K562 (cell line): Measurements from ENCODE around the gene SDS. TPM values are rescaled to one million over a fixed set of nuclear protein-coding genes. Genes with fewer than 3 reads are reported as not detected.

Experiments
- ATAC-seq: fragments of 200-7000 bp; cut with Tn5 transposase; 3 replicates; pipeline ENCODE4 v1.9.1; 2020; ENCODE audit warnings: moderate library complexity
- BruUV-seq: library from RNA; stranded (reverse); fragments of 400-500 nt; replicated peaks from 2 replicates; lab custom pipeline; 2021; lab: Mats Ljungman, UMichigan
- CTCF ChIA-PET: fragments of 300-600 bp; formaldehyde crosslinking; extraction: SDS; loops from one replicate; lab custom pipeline; 2021; ENCODE audit warnings: low intra/inter-chr PET ratio; lab: Yijun Ruan, JAX
- POLR2A ChIA-PET: fragments of 300-600, 350-650 bp; sonication (Branson Sonifier 250); formaldehyde crosslinking; extraction: SDS; loops from one replicate; lab custom pipeline; 2021; ENCODE audit warnings: antibody characterized with exemption, inconsistent platforms; lab: Yijun Ruan, JAX
- DNase-seq, 4 experiments: peaks; one replicate each; pipeline versions ENCODE4 v3.0.0 to v3.0.0-alpha.2; 2011 to 2018; ENCODE audit warnings: low spot score in 3 of 4, mixed read lengths in 3 of 4; ENCODE audit errors: extremely low read depth in 1 of 4
- FAIRE-seq: peaks from 2 replicates; lab custom pipeline; 2011; peaks lifted over from hg19 to GRCh38; lab: Jason Lieb, UNC
- H2AFZ ChIP-seq: 2 replicates; pipeline ENCODE4 v1.6.0; 2011; ENCODE audit warnings: low read depth, low read length, control low read depth, inconsistent platforms
- H3K27ac ChIP-seq: fragments of 200-600 bp; 3 replicates; pipeline ENCODE4 v1.8.0; 2011; ENCODE audit warnings: low read depth, mild to moderate bottlenecking, control low read depth, inconsistent platforms, low read length, moderate library complexity, mixed read lengths; ENCODE audit errors: extremely low read depth
- H3K27me3 ChIP-seq, 2 experiments: fragments of 300-600 bp in 1 of 2; 2 replicates in 1 of 2; 3 replicates in 1 of 2; pipeline versions ENCODE4 v1.6.0 to v1.8.0; 2011; ENCODE audit warnings: inconsistent platforms in 2 of 2, low read length in 2 of 2, mild to moderate bottlenecking in 1 of 2, mixed read lengths in 1 of 2, moderate library complexity in 1 of 2; ENCODE audit not compliant: control insufficient read depth in 2 of 2, insufficient read depth in 2 of 2
- H3K36me3 ChIP-seq: fragments of 300-600 bp; 3 replicates; pipeline ENCODE4 v1.8.0; 2011; ENCODE audit warnings: mild to moderate bottlenecking, low read length, inconsistent platforms; ENCODE audit not compliant: control insufficient read depth, insufficient read depth
- H3K4me1 ChIP-seq, 2 experiments: fragments of 200-600 bp in 1 of 2; replicated peaks in 1 of 2; 2 replicates in 1 of 2; 3 replicates in 1 of 2; pipeline versions ENCODE4 v1.5.1 to v1.8.0; 2011; ENCODE audit warnings: inconsistent platforms in 2 of 2, low read length in 2 of 2, mild to moderate bottlenecking in 1 of 2, mixed read lengths in 1 of 2, moderate library complexity in 1 of 2; ENCODE audit not compliant: control insufficient read depth in 2 of 2, insufficient read depth in 2 of 2
- H3K4me2 ChIP-seq: 2 replicates; pipeline ENCODE4 v1.6.1; 2011; ENCODE audit warnings: low read length, control low read depth, inconsistent platforms, mixed read lengths; ENCODE audit not compliant: insufficient read depth
- H3K4me3 ChIP-seq: fragments of 200-600 bp; sonication (generic), shearing (Covaris generic); 2 replicates; pipeline ENCODE4 v1.5.1; 2016; ENCODE audit warnings: control low read depth, inconsistent platforms
- H3K79me2 ChIP-seq: fragments of 200-600 bp; 3 replicates; pipeline ENCODE4 v1.8.0; 2011; ENCODE audit warnings: low read length, inconsistent platforms; ENCODE audit not compliant: control insufficient read depth, insufficient read depth
- H3K9ac ChIP-seq, 2 experiments: 2 replicates each; pipeline versions ENCODE4 v1.6.0 to v1.6.1; 2011; ENCODE audit warnings: low read depth in 2 of 2, low read length in 2 of 2, control low read depth in 1 of 2, inconsistent platforms in 1 of 2, mild to moderate bottlenecking in 1 of 2, mixed read lengths in 1 of 2; ENCODE audit not compliant: insufficient read depth in 1 of 2
- H3K9me1 ChIP-seq: one replicate; pipeline ENCODE4 v1.6.0; 2011; ENCODE audit warnings: inconsistent platforms, mild to moderate bottlenecking, low read length, moderate library complexity; ENCODE audit not compliant: control insufficient read depth, insufficient read depth
- H3K9me3 ChIP-seq: replicated peaks from 2 replicates; pipeline ENCODE4 v1.5.1; 2011; ENCODE audit warnings: low read depth, low read length, inconsistent platforms; ENCODE audit not compliant: control insufficient read depth, insufficient read depth
- H4K20me1 ChIP-seq: replicated peaks from 2 replicates; pipeline ENCODE4 v1.6.1; 2011; ENCODE audit warnings: low read length, inconsistent platforms, mixed read lengths; ENCODE audit not compliant: control insufficient read depth, insufficient read depth
- WGBS: fragments of 100-300 bp; shearing (Covaris generic); methylation state at CpG from one replicate; pipeline ENCODE4 v1.1.6; 2016; ENCODE audit warnings: low coverage, mixed read lengths; ENCODE audit not compliant: insufficient coverage; ENCODE audit errors: missing lambda C conversion rate; 5-methylcytosine and 5-hydroxymethylcytosine counted together
- in situ Hi-C: fragments of 300-500 bp; cut with MboI; formaldehyde crosslinking; loops from 4 replicates; pipeline ENCODE4 v1.15.0; 2018; ENCODE audit warnings: inconsistent platforms, mixed read lengths
- intact Hi-C: fragments of 100-400 bp; cut with micrococcal nuclease; formaldehyde crosslinking; loops from 2 replicates; pipeline ENCODE4 v1.14.2; 2022
- polyA plus RNA-seq, 8 experiments: library from polyadenylated mRNA; depleted of rRNA in 4 of 8; stranded (reverse) in 5 of 8; unstranded in 3 of 8; fragments of >200 nt; fragmentation: Nextera tagmentation in 2 of 8; fragmentation: Illumina TruSeq in 1 of 8; extraction: Ambion mirVana in 2 of 8; extraction: Trizol in 1 of 8; gene quantifications; 2 replicates each; pipeline versions ENCODE4 v1.2.1 to v1.2.3, GENCODE V29; 2011 to 2014; ENCODE audit warnings: inconsistent platforms in 1 of 8, missing spikeins in 1 of 8
- total RNA-seq, 7 experiments: library from RNA; depleted of rRNA in 6 of 7; stranded (reverse); fragments of >200 nt in 6 of 7; fragmentation: Illumina TruSeq in 2 of 7; extraction: Trizol in 2 of 7; gene quantifications; 2 replicates each; pipeline versions ENCODE4 v1.2.1 to v1.2.3, GENCODE V29; 2011 to 2021; ENCODE audit warnings: low replicate concordance in 1 of 7
- TF ChIP-seq, protein P1 (sequence below): fragments of 450-650 bp; IDR thresholded peaks from 2 replicates; pipeline ENCODE4 v1.6.1; 2018; ENCODE audit warnings: mild to moderate bottlenecking, low read depth; ENCODE audit not compliant: partially characterized antibody

The SDS gene
- total and polyA plus RNA-seq, 9 of the 15 experiments (the other 6 are each of a cell fraction or from before 2014, with no cell fraction given) = 0.07 to 1.1 (median 0.12) TPM; not detected in 1

DNA sequence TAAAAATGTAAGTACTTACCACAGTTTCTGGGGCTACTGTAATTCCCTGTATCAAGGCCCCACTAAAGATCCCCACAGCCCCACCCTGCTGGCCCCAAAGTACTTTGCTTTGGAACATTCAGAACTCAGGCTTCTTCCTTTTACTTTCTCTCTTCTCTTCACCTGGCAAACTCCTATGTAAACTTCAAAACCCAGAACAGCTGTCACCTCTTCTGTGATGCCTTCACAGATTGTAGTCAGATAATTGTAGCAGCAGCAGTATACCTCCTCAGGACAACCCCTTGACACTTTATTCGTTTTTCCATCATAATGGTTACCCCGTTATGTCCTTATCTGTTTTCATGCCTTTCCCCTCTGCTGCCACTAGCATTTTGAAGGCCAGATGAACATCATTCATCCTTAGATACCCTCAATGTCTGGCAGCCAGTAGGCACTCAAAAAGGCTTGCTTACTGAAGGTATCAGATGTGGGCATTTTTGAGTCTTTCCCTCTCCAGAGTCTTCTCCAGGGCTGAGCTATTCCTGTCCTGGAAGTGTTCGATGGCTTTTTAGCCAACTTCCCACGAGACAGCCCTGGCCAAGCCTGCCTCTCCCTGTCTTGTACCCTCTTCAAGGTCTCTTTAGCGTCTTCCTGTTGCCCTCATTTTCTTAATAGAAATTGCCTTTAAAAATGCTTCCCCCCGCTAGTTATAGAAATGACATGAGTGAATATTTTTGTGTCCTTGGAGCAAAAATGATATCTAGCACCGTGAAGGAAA lies 37.9 kb downstream of the SDS start:
- ChIA-PET POLR2A (interaction anchor here (0.6 to 1.0 kb wide), 3 partner anchors 27 to 42 kb away, joined by 3 read pairs; no protein-coding TSS in a partner anchor), CTCF (no interaction called here)
- Histone ChIP-seq H3K9me3 (no peaks in the 10 kb centered on the region), H3K4me3 (no peak overlapping the region), H3K79me2 (0 out of 3 replicates have a peak, but pooled peaks cover 2% of the 10 kb centered on the region), H3K9ac (no peak overlapping the region; a peak in 1 of 4 replicates), H3K4me1 (peaks cover 0 to 5% of the 10 kb centered on the region in 2 experiments; a peak in 2 of 5 replicates), H2AFZ (no peak overlapping the region), H3K4me2 (no peak overlapping the region), H3K9me1 (no peaks in the 10 kb centered on the region), H3K27ac (no peak overlapping the region), H4K20me1 (no peaks in the 10 kb centered on the region), H3K36me3 (peaks cover 35% of the 10 kb centered on the region; the same call in 2 of the 3 replicates), H3K27me3 (no peaks in the 10 kb centered on the region)
- no TSS peak for BruUV-seq
- TF ChIP-seq, protein P1, sequence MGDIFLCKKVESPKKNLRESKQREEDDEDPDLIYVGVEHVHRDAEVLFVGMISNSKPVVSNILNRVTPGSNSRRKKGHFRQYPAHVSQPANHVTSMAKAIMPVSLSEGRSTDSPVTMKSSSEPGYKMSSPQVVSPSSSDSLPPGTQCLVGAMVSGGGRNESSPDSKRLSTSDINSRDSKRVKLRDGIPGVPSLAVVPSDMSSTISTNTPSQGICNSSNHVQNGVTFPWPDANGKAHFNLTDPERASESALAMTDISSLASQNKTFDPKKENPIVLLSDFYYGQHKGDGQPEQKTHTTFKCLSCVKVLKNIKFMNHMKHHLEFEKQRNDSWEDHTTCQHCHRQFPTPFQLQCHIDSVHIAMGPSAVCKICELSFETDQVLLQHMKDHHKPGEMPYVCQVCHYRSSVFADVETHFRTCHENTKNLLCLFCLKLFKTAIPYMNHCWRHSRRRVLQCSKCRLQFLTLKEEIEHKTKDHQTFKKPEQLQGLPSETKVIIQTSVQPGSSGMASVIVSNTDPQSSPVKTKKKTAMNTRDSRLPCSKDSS = no peak
- intact Hi-C loops = no loop called here
- ATAC-seq (no peak), FAIRE-seq (no peak), DNase-seq (no peak)
- in situ Hi-C loops = no loop called here
- 72% methylated on average over 7 of the region's 7 CpGs for WGBS
